Measurements from ENCODE around the gene PCGF3.
A peak's percentile ranks its signal among the peaks of the same experiment; 100 is the strongest.

The PCGF3 gene

GRCh38 chr4:705278-706082 lies at the start of gene PCGF3:
Gene PCGF3, plus strand, starts transcription at chr4:705832. Its CDS starts 27,849 bp downstream, at chr4:733681.
- peak; percentile 92 for DNase-seq (ENCODE audit: low read depth, low spot score)

GRCh38 chr4:656436-657337 lies 48.9 kb upstream of the PCGF3 start:
- DNase-seq (ENCODE audit: low read depth, low spot score), result peak; percentile 71

- no peak for DNase-seq (ENCODE audit: low read depth, low spot score)
These were observed 48.2 kb upstream of the PCGF3 start for GRCh38 chr4:657338-657833.

- no peak for DNase-seq (ENCODE audit: low read depth, low spot score)
These were observed 47.6 kb upstream of the PCGF3 start for GRCh38 chr4:657834-658667.

GRCh38 chr4:658681-659667 lies 46.7 kb upstream of the PCGF3 start:
- DNase-seq (ENCODE audit: low read depth, low spot score), result no peak

GRCh38 chr4:659851-660250 lies 45.8 kb upstream of the PCGF3 start:
- no peak for DNase-seq (ENCODE audit: low read depth, low spot score)

GRCh38 chr4:660401-660800 lies 45.2 kb upstream of the PCGF3 start:
- no peak for DNase-seq (ENCODE audit: low read depth, low spot score)

GRCh38 chr4:661231-661630 lies 44.4 kb upstream of the PCGF3 start:
- DNase-seq (ENCODE audit: low read depth, low spot score), result no peak

GRCh38 chr4:661881-662761 lies 43.5 kb upstream of the PCGF3 start:
- no peak for DNase-seq (ENCODE audit: low read depth, low spot score)

GRCh38 chr4:663046-663437 lies 42.6 kb upstream of the PCGF3 start:
- no peak for DNase-seq (ENCODE audit: low read depth, low spot score)

- no peak for DNase-seq (ENCODE audit: low read depth, low spot score)
These were observed 41.9 kb upstream of the PCGF3 start for GRCh38 chr4:663438-664428.

- DNase-seq (ENCODE audit: low read depth, low spot score), result no peak
These were observed 40.9 kb upstream of the PCGF3 start for GRCh38 chr4:664713-665231.

- DNase-seq (ENCODE audit: low read depth, low spot score), result no peak
These were observed 40.3 kb upstream of the PCGF3 start for GRCh38 chr4:665381-665750.

GRCh38 chr4:665751-666435 lies 39.7 kb upstream of the PCGF3 start:
- no peak for DNase-seq (ENCODE audit: low read depth, low spot score)

- no peak for DNase-seq (ENCODE audit: low read depth, low spot score)
These were observed 39.2 kb upstream of the PCGF3 start for GRCh38 chr4:666436-666810.

- DNase-seq (ENCODE audit: low read depth, low spot score), result no peak
These were observed 38.6 kb upstream of the PCGF3 start for GRCh38 chr4:666822-667544.

GRCh38 chr4:667545-667925 lies 38.1 kb upstream of the PCGF3 start:
- DNase-seq (ENCODE audit: low read depth, low spot score), result no peak
